H1 (cell line): Measurements from ENCODE around the gene TBC1D22A. TPM values are rescaled to one million over a fixed set of nuclear protein-coding genes. Genes with fewer than 3 reads are reported as not detected.

Experiments
- CTCF ChIA-PET: fragments of 300-600 bp; sonication (Branson Sonifier 250); formaldehyde crosslinking; loops from one replicate; lab custom pipeline; 2021; ENCODE audit not compliant: partially characterized antibody; lab: Charles Lee
- POLR2A ChIA-PET: fragments of 300-600 bp; sonication (Branson Sonifier 250); formaldehyde crosslinking; loops from one replicate; lab custom pipeline; 2021; ENCODE audit warnings: inconsistent platforms; ENCODE audit not compliant: partially characterized antibody; lab: Charles Lee
- DNase-seq, 2 experiments: peaks; one replicate each; pipeline versions ENCODE4 v3.0.0 to v3.0.0-alpha.2; 2010 to 2022; ENCODE audit warnings: low spot score in 2 of 2, low read depth in 1 of 2, mixed read lengths in 1 of 2
- FAIRE-seq: peaks from 2 replicates; lab custom pipeline; 2011; peaks lifted over from hg19 to GRCh38; lab: Jason Lieb, UNC
- H2AFZ ChIP-seq: 2 replicates; pipeline ENCODE4 v1.8.1; 2012; ENCODE audit warnings: low read length, inconsistent platforms
- H2AK5ac ChIP-seq: 2 replicates; pipeline ENCODE4 v1.6.1; 2013; ENCODE audit warnings: low read depth, low read length
- H2BK120ac ChIP-seq: replicated peaks from 2 replicates; pipeline ENCODE3; 2013; ENCODE audit warnings: low read depth, low read length, inconsistent platforms
- H2BK12ac ChIP-seq: 2 replicates; pipeline ENCODE4 v1.6.1; 2013; ENCODE audit warnings: low read depth, low read length
- H2BK15ac ChIP-seq: 2 replicates; pipeline ENCODE4 v1.6.1; 2013; ENCODE audit warnings: low read length
- H2BK20ac ChIP-seq: 2 replicates; pipeline ENCODE4 v1.6.1; 2013; ENCODE audit warnings: low read length
- H2BK5ac ChIP-seq: 2 replicates; pipeline ENCODE4 v1.6.1; 2013; ENCODE audit warnings: low read depth, low read length
- H3K14ac ChIP-seq: 2 replicates; pipeline ENCODE4 v1.6.1; 2013; ENCODE audit warnings: inconsistent platforms; ENCODE audit not compliant: insufficient read length
- H3K18ac ChIP-seq: 2 replicates; pipeline ENCODE4 v1.6.1; 2013; ENCODE audit warnings: low read length; ENCODE audit errors: extremely low read depth
- H3K23ac ChIP-seq: 2 replicates; pipeline ENCODE4 v1.6.1; 2013; ENCODE audit warnings: inconsistent platforms; ENCODE audit not compliant: insufficient read length
- H3K23me2 ChIP-seq: 2 replicates; pipeline ENCODE4 v1.6.1; 2013; ENCODE audit warnings: low read depth, low read length
- H3K27ac ChIP-seq: 2 replicates; pipeline ENCODE4 v1.6.1; 2011; ENCODE audit warnings: low read depth, low read length, inconsistent platforms
- H3K27me3 ChIP-seq, 4 experiments: replicated peaks in 1 of 4; 1 replicate in 1 of 4; 2 replicates in 3 of 4; pipeline versions ENCODE4 v1.6.1 to v1.8.1; 2011 to 2013; ENCODE audit warnings: low read length in 3 of 4, mild to moderate bottlenecking in 3 of 4, inconsistent platforms in 2 of 4, mixed read lengths in 2 of 4, moderate library complexity in 1 of 4; ENCODE audit not compliant: control insufficient read depth in 3 of 4, insufficient read depth in 3 of 4; ENCODE audit errors: extremely low read depth in 1 of 4
- H3K36me3 ChIP-seq, 4 experiments: 2 replicates each; pipeline versions ENCODE4 v1.6.1 to v1.8.1; 2011 to 2013; ENCODE audit warnings: mild to moderate bottlenecking in 4 of 4, low read length in 3 of 4, moderate library complexity in 2 of 4, control low read depth in 1 of 4, inconsistent platforms in 1 of 4; ENCODE audit not compliant: insufficient read depth in 4 of 4, control insufficient read depth in 2 of 4
- H3K4ac ChIP-seq: replicated peaks from 2 replicates; pipeline ENCODE3; 2013; ENCODE audit warnings: low read length, low read depth, mixed read lengths, inconsistent platforms; ENCODE audit not compliant: insufficient read length
- H3K4me1 ChIP-seq, 4 experiments: replicated peaks in 1 of 4; 1 replicate in 1 of 4; 2 replicates in 3 of 4; pipeline versions ENCODE4 v1.6.1 to v1.8.1; 2011 to 2013; ENCODE audit warnings: low read length in 3 of 4, inconsistent platforms in 2 of 4, mixed read lengths in 1 of 4; ENCODE audit not compliant: insufficient read depth in 4 of 4, control insufficient read depth in 3 of 4
- H3K4me2 ChIP-seq, 2 experiments: 2 replicates each; pipeline versions ENCODE4 v1.6.1 to v1.8.1; 2011 to 2013; ENCODE audit warnings: low read depth in 2 of 2, low read length in 2 of 2, control low read depth in 1 of 2, inconsistent platforms in 1 of 2, mild to moderate bottlenecking in 1 of 2; ENCODE audit not compliant: insufficient read depth in 1 of 2
- H3K4me3 ChIP-seq, 4 experiments: fragments of 200-600, 300-600 bp in 1 of 4; sonication (generic), shearing (Covaris generic), sonication (Bioruptor Twin) in 1 of 4; 2 replicates each; pipeline versions ENCODE4 v1.5.1 to v1.8.1; 2011 to 2016; ENCODE audit warnings: low read length in 4 of 4, low read depth in 3 of 4, control low read depth in 2 of 4, inconsistent platforms in 2 of 4, mild to moderate bottlenecking in 2 of 4, mixed read lengths in 1 of 4, moderate library complexity in 1 of 4; ENCODE audit not compliant: insufficient read depth in 2 of 4; ENCODE audit errors: extremely low read depth in 1 of 4
- H3K56ac ChIP-seq: replicated peaks from 2 replicates; pipeline ENCODE3; 2013; ENCODE audit warnings: low read depth, mild to moderate bottlenecking, mixed read lengths, low read length, inconsistent platforms; ENCODE audit not compliant: insufficient read length
- H3K79me1 ChIP-seq: 2 replicates; pipeline ENCODE4 v1.6.1; 2013; ENCODE audit warnings: low read depth, low read length, control low read depth
- H3K79me2 ChIP-seq, 2 experiments: 2 replicates each; pipeline versions ENCODE4 v1.6.1 to v1.8.1; 2012 to 2013; ENCODE audit warnings: low read length in 2 of 2, mild to moderate bottlenecking in 2 of 2, inconsistent platforms in 1 of 2; ENCODE audit not compliant: insufficient read depth in 2 of 2, control insufficient read depth in 1 of 2
- H3K9ac ChIP-seq, 4 experiments: replicated peaks in 1 of 4; 1 replicate in 1 of 4; 2 replicates in 3 of 4; pipeline versions ENCODE4 v1.6.1 to v1.8.1; 2011 to 2013; ENCODE audit warnings: low read depth in 3 of 4, low read length in 3 of 4, control low read depth in 2 of 4, mild to moderate bottlenecking in 2 of 4, moderate library complexity in 2 of 4, inconsistent platforms in 1 of 4; ENCODE audit errors: extremely low read depth in 1 of 4
- H3K9me3 ChIP-seq, 2 experiments: 2 replicates each; pipeline versions ENCODE4 v1.6.1 to v1.8.1; 2012 to 2013; ENCODE audit warnings: mild to moderate bottlenecking in 2 of 2, moderate library complexity in 2 of 2, control low read depth in 1 of 2, inconsistent platforms in 1 of 2, low read depth in 1 of 2, low read length in 1 of 2, mixed read lengths in 1 of 2; ENCODE audit not compliant: insufficient read depth in 2 of 2
- H4K20me1 ChIP-seq, 2 experiments: replicated peaks in 1 of 2; 2 replicates each; pipeline versions ENCODE3 to v1.8.1; 2011 to 2013; ENCODE audit warnings: inconsistent platforms in 2 of 2, low read length in 2 of 2, mild to moderate bottlenecking in 1 of 2; ENCODE audit not compliant: insufficient read depth in 2 of 2, control insufficient read depth in 1 of 2
- H4K5ac ChIP-seq: 2 replicates; pipeline ENCODE4 v1.6.1; 2013; ENCODE audit warnings: low read length, low read depth, mixed read lengths, inconsistent platforms; ENCODE audit not compliant: insufficient read length
- H4K8ac ChIP-seq: 2 replicates; pipeline ENCODE4 v1.8.0; 2013; ENCODE audit warnings: mild to moderate bottlenecking, moderate library complexity, low read length, inconsistent platforms; ENCODE audit not compliant: insufficient read depth; ENCODE audit errors: extremely low read depth
- H4K91ac ChIP-seq: replicated peaks from 2 replicates; pipeline ENCODE3; 2013; ENCODE audit warnings: low read length, mixed read lengths, inconsistent platforms; ENCODE audit not compliant: insufficient read length
- CBX8 ChIP-seq: fragments of 300-800, 300-1000 bp; sonication (generic); IDR thresholded peaks from 2 replicates; pipeline ENCODE4 v1.7.1; 2016; ENCODE audit warnings: low read depth, low read length, borderline replicate concordance
- FOSL1 ChIP-seq: IDR thresholded peaks from 2 replicates; pipeline ENCODE4 v1.6.1; 2011; ENCODE audit warnings: mild to moderate bottlenecking, low read depth, low read length, moderate library complexity; ENCODE audit not compliant: insufficient read depth
- POLR2AphosphoS5 ChIP-seq: IDR thresholded peaks from 2 replicates; pipeline ENCODE4 v1.6.1; 2011; ENCODE audit warnings: low read depth, low read length
- RNF2 ChIP-seq: fragments of 200-900, 300-1000 bp; sonication (generic); IDR thresholded peaks from 2 replicates; pipeline ENCODE4 v1.7.1; 2016; ENCODE audit warnings: borderline replicate concordance, low read depth, mild to moderate bottlenecking, antibody characterized with exemption, low read length; ENCODE audit not compliant: poor library complexity, severe bottlenecking; ENCODE audit errors: missing control alignments
- SP4 ChIP-seq: IDR thresholded peaks from 2 replicates; pipeline ENCODE4 v1.6.1; 2012; ENCODE audit warnings: low read length, inconsistent platforms
- WGBS, 2 experiments: shearing (Covaris generic) in 1 of 2; methylation state at CpG; one replicate each; pipeline versions ENCODE4 v1.1.6 to v1.1.7; 2013 to 2015; ENCODE audit warnings: low lambda C conversion rate in 2 of 2, mixed read lengths in 2 of 2, inconsistent platforms in 1 of 2, low coverage in 1 of 2, missing lambda C conversion rate in 1 of 2; ENCODE audit not compliant: insufficient replicate concordance in 2 of 2, insufficient coverage in 1 of 2, insufficient read length in 1 of 2; ENCODE audit errors: extremely low coverage in 1 of 2, missing lambda C conversion rate in 1 of 2; 5-methylcytosine and 5-hydroxymethylcytosine counted together
- polyA plus RNA-seq, 7 experiments: library from polyadenylated mRNA; depleted of rRNA in 3 of 7; stranded (reverse) in 5 of 7; unstranded in 2 of 7; fragments of >200 nt in 5 of 7; fragments of 200-250 nt in 2 of 7; gene quantifications; 1 replicate in 5 of 7; 2 replicates in 1 of 7; 4 replicates in 1 of 7; pipeline versions ENCODE4 v1.2.1 to v1.2.3, GENCODE V29; 2011 to 2013; ENCODE audit warnings: missing spikeins in 2 of 7, mixed read lengths in 2 of 7
- total RNA-seq: library from RNA; stranded (reverse); fragmentation: NEBNext Ultra II Directional; extraction: Animal tissue kit (Norgen Biotek cat#: 25700); gene quantifications from 2 replicates; pipeline ENCODE4 v1.2.1, GENCODE V29; 2021
- TF ChIP-seq, protein P1 (sequence below): IDR thresholded peaks from 2 replicates; pipeline ENCODE4 v1.6.1; 2011; ENCODE audit warnings: low read depth, mild to moderate bottlenecking, low read length; ENCODE audit not compliant: insufficient read depth
- TF ChIP-seq, protein P2 (sequence below): IDR thresholded peaks from 2 replicates; pipeline ENCODE4 v1.6.1; 2011; ENCODE audit warnings: low read length, improper control_type of control experiment

Gene TBC1D22A
- total and polyA plus RNA-seq, 2 of the 8 experiments (the other 6 are each of a cell fraction or from before 2014, with no cell fraction given): 11.9 to 18.4 TPM

DNA sequence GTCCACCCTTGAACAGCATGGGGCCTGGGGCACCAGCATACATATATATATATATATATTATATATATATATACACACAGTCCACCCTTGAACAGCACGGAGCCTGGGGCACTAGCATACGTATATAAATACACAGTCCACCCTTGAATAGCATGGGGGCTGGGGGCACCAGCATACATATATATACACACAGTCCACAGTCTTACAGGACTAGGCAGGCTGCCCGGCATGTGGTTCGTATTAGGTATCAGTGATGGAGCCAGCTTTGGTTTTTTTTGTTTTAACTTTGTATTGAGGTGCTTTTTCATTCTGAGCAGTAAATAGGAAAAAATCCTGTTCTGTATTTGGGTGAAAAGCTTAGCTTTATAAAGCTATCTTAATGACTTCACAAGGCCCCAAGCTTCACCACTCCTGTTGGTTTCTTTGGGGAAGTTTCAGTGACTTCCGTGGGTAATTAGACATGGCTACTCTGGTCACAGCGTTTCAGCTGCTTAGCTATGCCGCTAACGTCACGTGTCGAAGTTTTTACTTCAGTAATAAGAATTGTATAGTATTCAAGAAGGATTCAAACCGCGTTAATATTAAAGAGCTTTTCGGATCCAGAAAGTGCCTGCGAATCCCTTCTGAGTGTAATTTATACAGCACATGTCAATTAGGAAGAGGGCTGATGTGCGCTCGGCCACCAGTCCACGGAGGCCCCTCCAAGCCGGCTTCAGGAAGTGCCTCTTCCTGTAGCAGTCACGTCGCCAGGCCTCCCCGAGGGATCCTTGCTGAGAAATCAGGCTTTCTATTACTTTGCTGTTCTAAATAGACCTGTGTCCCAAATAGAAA is 179.7 kb downstream of the TBC1D22A start:
- Histone ChIP-seq H3K14ac (no peak overlapping the region), H3K36me3 (no peaks in the 10 kb centered on the region), H3K4ac (no peak overlapping the region), H3K18ac (no peak overlapping the region), H3K4me2 (no peak overlapping the region), H2BK20ac (no peak overlapping the region), H4K20me1 (no peaks in the 10 kb centered on the region), H3K27ac (no peak overlapping the region), H3K9ac (no peak overlapping the region), H3K23ac (no peak overlapping the region), H2AK5ac (no peak overlapping the region), H2AFZ (no peak overlapping the region), H2BK15ac (no peak overlapping the region), H3K27me3 (no peaks in the 10 kb centered on the region), H2BK5ac (no peak overlapping the region), H3K79me1 (no peaks in the 10 kb centered on the region; the same call in 1 of the 2 replicates), H4K5ac (no peak overlapping the region), H3K4me3 (no peak overlapping the region), H2BK120ac (no peak overlapping the region), H3K56ac (no peak overlapping the region), H3K4me1 (no peaks in the 10 kb centered on the region; a peak in 1 of 7 replicates), H2BK12ac (no peak overlapping the region), H3K79me2 (no peaks in the 10 kb centered on the region), H4K8ac (no peak overlapping the region), H4K91ac (no peak overlapping the region), H3K9me3 (no peaks in the 10 kb centered on the region)
- FAIRE-seq (no peak), DNase-seq (peak in 1 of 2 experiments; percentile 27)
- ChIA-PET POLR2A (no interaction called here), CTCF (interaction anchor here (0.8 kb wide), 1 partner anchor 12 kb away, joined by 3 read pairs; no protein-coding TSS in a partner anchor)
- WGBS, 2 experiments: 87% methylated on average over 21 of the region's 21 CpGs; no CpG with 5 or more reads in 1 of the 2 experiments
- TF ChIP-seq POLR2AphosphoS5 (no peak), RNF2 (no peak), CBX8 (no peak), FOSL1 (no peak), SP4 (no peak)
- TF ChIP-seq, protein P1, sequence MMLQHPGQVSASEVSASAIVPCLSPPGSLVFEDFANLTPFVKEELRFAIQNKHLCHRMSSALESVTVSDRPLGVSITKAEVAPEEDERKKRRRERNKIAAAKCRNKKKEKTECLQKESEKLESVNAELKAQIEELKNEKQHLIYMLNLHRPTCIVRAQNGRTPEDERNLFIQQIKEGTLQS: no peak
- TF ChIP-seq, protein P2, sequence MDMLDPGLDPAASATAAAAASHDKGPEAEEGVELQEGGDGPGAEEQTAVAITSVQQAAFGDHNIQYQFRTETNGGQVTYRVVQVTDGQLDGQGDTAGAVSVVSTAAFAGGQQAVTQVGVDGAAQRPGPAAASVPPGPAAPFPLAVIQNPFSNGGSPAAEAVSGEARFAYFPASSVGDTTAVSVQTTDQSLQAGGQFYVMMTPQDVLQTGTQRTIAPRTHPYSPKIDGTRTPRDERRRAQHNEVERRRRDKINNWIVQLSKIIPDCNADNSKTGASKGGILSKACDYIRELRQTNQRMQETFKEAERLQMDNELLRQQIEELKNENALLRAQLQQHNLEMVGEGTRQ: no peak
- TF ChIP-seq, all 59 proteins: peak for 0
- H3K23me2 ChIP-seq: no peaks in the 10 kb centered on the region
